Neural cell (in vitro differentiated cells): ENCODE results near the gene COA7.

ENCODE experiments used
- CTCF ChIP-seq: fragments of 450-650 bp; IDR thresholded peaks from 2 replicates; pipeline ENCODE4 v1.5.1; 2014; ENCODE audit warnings: antibody characterized with exemption, mild to moderate bottlenecking, moderate library complexity; ENCODE audit not compliant: poor library complexity, severe bottlenecking
- EP300 ChIP-seq: fragments of 450-650 bp; conservative IDR thresholded peaks from 2 replicates; pipeline ENCODE4 v1.6.1; 2014; ENCODE audit warnings: antibody characterized with exemption, mild to moderate bottlenecking, moderate library complexity; ENCODE audit not compliant: poor library complexity, severe bottlenecking

DNA sequence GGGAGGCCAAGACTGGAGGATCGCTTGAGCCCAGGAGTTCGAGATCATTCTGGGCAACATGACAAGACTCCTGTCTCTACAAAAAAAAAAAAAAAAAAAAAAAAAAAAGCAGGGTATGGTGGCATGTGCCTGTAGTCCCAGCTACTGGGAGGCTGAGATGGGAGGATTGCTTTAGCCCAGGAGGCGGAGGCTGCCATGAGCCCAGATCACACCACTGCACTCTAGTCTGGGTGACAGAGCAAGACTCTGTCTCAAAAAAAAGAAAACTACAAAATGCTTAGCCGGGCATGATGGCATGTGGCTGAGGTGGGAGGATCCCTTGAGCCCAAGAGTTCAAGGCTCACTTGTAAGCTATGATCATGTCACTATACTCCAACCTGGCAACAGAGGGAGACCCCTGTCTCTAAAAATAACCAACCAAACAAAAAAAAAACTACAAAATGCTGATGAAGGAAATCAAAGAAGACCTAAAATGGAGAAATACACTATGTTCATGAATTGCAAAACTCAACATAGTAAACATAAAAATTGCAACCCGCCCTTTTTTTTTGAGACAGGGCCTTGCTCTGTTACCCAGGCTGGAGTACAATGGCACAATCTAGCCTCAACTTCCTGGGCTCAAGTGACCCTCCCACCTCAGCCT lies 44.8 kb downstream of the COA7 start:
- TF ChIP-seq EP300 (no peak), CTCF (no peak)
